HG03432 (cell line): Measurements from ENCODE around the gene ST7.
"Not testable (repeated sequence)": the region's sequence is repeated elsewhere in the genome, so short reads cannot be mapped to it uniquely, and the experiment has no call there.

Experiments
- ATAC-seq: cut with Tn5 transposase; IDR thresholded peaks from one replicate; pipeline ENCODE4 v1.9.1; 2021; ENCODE audit warnings: mild to moderate bottlenecking, moderate library complexity; ENCODE audit not compliant: unreplicated experiment

Gene ST7

GRCh38 chr7:117021366-117021765, 68.1 kb downstream of the ST7 start:
- ATAC-seq, result no peak

GRCh38 chr7:117021986-117022385, 68.7 kb downstream of the ST7 start:
- no peak for ATAC-seq

- ATAC-seq, result peak; percentile 82
Observed at GRCh38 chr7:117023325-117023854, 70.1 kb downstream of the ST7 start.

GRCh38 chr7:117024811-117025210, 71.5 kb downstream of the ST7 start:
- no peak for ATAC-seq

- ATAC-seq, result no peak
Observed at GRCh38 chr7:117025891-117026290, 72.6 kb downstream of the ST7 start.

GRCh38 chr7:117030346-117030745, 77.0 kb downstream of the ST7 start:
- ATAC-seq, result not testable (repeated sequence)

GRCh38 chr7:117030793-117031192, 77.5 kb downstream of the ST7 start:
- ATAC-seq, result not testable (repeated sequence)

GRCh38 chr7:117032810-117033209, 79.5 kb downstream of the ST7 start:
- no peak for ATAC-seq

- ATAC-seq, result no peak
Observed at GRCh38 chr7:117034851-117035464, 81.7 kb downstream of the ST7 start.

- no peak for ATAC-seq
Observed at GRCh38 chr7:117035465-117035862, 82.2 kb downstream of the ST7 start.

GRCh38 chr7:117036053-117036669, 82.9 kb downstream of the ST7 start:
- ATAC-seq, result no peak

- no peak for ATAC-seq
Observed at GRCh38 chr7:117036836-117037235, 83.5 kb downstream of the ST7 start.

GRCh38 chr7:117038408-117038807, 85.1 kb downstream of the ST7 start:
- ATAC-seq, result no peak

- peak; percentile 93 for ATAC-seq
Observed at GRCh38 chr7:117041007-117041406, 87.7 kb downstream of the ST7 start.

- ATAC-seq, result no peak
Observed at GRCh38 chr7:117041822-117042221, 88.5 kb downstream of the ST7 start.

GRCh38 chr7:117043108-117043825, 90.0 kb downstream of the ST7 start:
- no peak for ATAC-seq

GRCh38 chr7:117044664-117045063, 91.4 kb downstream of the ST7 start:
- ATAC-seq, result no peak

GRCh38 chr7:117045927-117046710, 92.8 kb downstream of the ST7 start:
- no peak for ATAC-seq

GRCh38 chr7:117047496-117047895, 94.2 kb downstream of the ST7 start:
- no peak for ATAC-seq

- ATAC-seq, result no peak
Observed at GRCh38 chr7:117048114-117048866, 95.0 kb downstream of the ST7 start.
